Activated CD8-positive, alpha-beta memory T cell treated with anti-CD3 and anti-CD28 coated beads for 36 hours (primary cell): Measurements from ENCODE around the gene EIF3J. TPM values are rescaled to one million over a fixed set of nuclear protein-coding genes. Genes with fewer than 3 reads are reported as not detected.

Source experiments
- CTCF ChIA-PET: fragments of 350-600 bp; sonication (Branson Sonifier 250); formaldehyde crosslinking; loops from one replicate; lab custom pipeline; 2021; ENCODE audit warnings: antibody characterized with exemption; lab: Charles Lee
- POLR2A ChIA-PET: fragments of 350-600 bp; sonication (Branson Sonifier 250); formaldehyde crosslinking; loops from one replicate; lab custom pipeline; 2021; ENCODE audit warnings: antibody characterized with exemption; lab: Charles Lee
- total RNA-seq, 2 experiments: library from RNA; stranded (reverse); gene quantifications; one replicate each; pipeline ENCODE4 v1.2.3, GENCODE V29; 2021

Gene EIF3J
- total RNA-seq, 2 experiments from 2014 or later = 174 to 176 TPM

DNA sequence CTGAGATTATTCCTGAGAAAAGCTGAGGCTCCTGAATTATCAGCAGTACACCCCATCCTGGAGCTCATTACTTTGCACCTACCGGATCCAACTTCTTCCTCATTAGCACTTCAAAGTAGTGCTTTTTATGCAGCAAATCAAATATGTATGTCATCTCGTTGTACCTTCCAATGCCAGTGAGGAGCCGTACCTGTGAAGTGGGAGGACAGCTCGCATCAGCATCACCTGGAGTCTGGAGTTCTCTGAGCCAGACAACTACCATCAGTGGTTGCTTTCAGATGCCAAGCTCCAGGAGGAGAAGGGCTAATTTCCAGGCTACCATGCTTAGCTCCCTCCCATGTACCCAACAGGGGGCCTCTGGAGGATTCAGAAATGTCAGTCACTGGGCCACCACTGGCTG is 32.4 kb downstream of the EIF3J start:
- CTCF ChIA-PET = interaction anchor here (2.3 kb wide), 1 partner anchor 9 kb away, joined by 10 read pairs; no protein-coding TSS in a partner anchor
- POLR2A ChIA-PET = interaction anchor here (0.7 kb wide), 1 partner anchor 16 kb away, joined by 3 read pairs; no protein-coding TSS in a partner anchor

DNA sequence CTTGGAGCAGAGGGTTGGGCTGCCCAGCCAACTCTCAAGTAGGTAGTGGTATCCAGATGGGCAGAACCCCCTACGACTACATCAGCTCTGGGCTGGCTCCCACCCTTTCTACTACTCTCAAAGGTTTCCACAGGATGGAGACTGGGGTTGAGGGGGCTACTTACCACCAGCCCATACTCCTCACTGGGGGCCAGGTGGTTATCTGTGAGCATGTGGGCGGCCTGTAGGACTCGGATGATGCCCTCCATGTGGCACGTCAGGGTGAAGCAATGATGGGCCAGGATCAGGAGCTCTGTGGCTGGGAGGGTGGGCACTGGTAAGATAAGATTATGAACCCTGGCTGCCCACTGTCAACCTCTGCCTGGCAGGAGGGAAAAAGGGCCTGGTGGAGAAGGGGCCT is 33.4 kb downstream of the EIF3J start:
- ChIA-PET POLR2A (no interaction called here), CTCF (interaction anchor here (2.3 kb wide), 1 partner anchor 8 kb away, joined by 10 read pairs; no protein-coding TSS in a partner anchor)

- POLR2A ChIA-PET = no interaction called here
- CTCF ChIA-PET = no interaction called here
Measured at GRCh38 chr15:44573386-44573785, 36.4 kb downstream of the EIF3J start.

GRCh38 chr15:44574734-44575133 is 37.8 kb downstream of the EIF3J start:
- ChIA-PET CTCF (interaction anchor here (1.2 to 1.7 kb wide), 2 partner anchors 12 to 17 kb away, joined by 3 to 4 read pairs; no protein-coding TSS in a partner anchor), POLR2A (interaction anchor here (0.7 kb wide), 1 partner anchor 573 kb away, joined by 6 read pairs; no protein-coding TSS in a partner anchor)

GRCh38 chr15:44580105-44580504 is 43.2 kb downstream of the EIF3J start:
- POLR2A ChIA-PET = no interaction called here
- CTCF ChIA-PET = interaction anchor here (0.9 to 4.3 kb wide), 5 partner anchors 9 to 272 kb away, joined by 3 to 28 read pairs (median 3); partner anchors contain the start of gene TRIM69

- ChIA-PET POLR2A (no interaction called here), CTCF (interaction anchor here (0.5 to 3.8 kb wide), 9 partner anchors 9 to 338 kb away, joined by 3 to 27 read pairs (median 4); partner anchors contain the start of genes SPG11 and TRIM69)
Measured at GRCh38 chr15:44584162-44584749, 47.3 kb downstream of the EIF3J start.

GRCh38 chr15:44585633-44586032 is 48.7 kb downstream of the EIF3J start:
- ChIA-PET CTCF (interaction anchor here (0.6 to 3.8 kb wide), 3 partner anchors 28 to 533 kb away, joined by 3 to 27 read pairs (median 3); partner anchors contain the start of gene TRIM69), POLR2A (interaction anchor here (0.6 kb wide), 1 partner anchor 16 kb away, joined by 3 read pairs; no protein-coding TSS in a partner anchor)

GRCh38 chr15:44588541-44588940 is 51.6 kb downstream of the EIF3J start:
- CTCF ChIA-PET = interaction anchor here (0.6 to 1.8 kb wide), 2 partner anchors 10 to 184 kb away, joined by 3 to 7 read pairs; no protein-coding TSS in a partner anchor
- POLR2A ChIA-PET = no interaction called here

- ChIA-PET POLR2A (no interaction called here), CTCF (interaction anchor here (0.7 to 1.8 kb wide), 2 partner anchors 14 to 22 kb away, joined by 3 to 10 read pairs; no protein-coding TSS in a partner anchor)
Measured at GRCh38 chr15:44591326-44591725, 54.4 kb downstream of the EIF3J start.

- ChIA-PET CTCF (interaction anchor here (0.6 to 1.8 kb wide), 8 partner anchors 9 to 329 kb away, joined by 3 to 13 read pairs (median 3); partner anchors contain the start of gene TRIM69), POLR2A (no interaction called here)
Measured at GRCh38 chr15:44593042-44593736, 56.2 kb downstream of the EIF3J start.

DNA sequence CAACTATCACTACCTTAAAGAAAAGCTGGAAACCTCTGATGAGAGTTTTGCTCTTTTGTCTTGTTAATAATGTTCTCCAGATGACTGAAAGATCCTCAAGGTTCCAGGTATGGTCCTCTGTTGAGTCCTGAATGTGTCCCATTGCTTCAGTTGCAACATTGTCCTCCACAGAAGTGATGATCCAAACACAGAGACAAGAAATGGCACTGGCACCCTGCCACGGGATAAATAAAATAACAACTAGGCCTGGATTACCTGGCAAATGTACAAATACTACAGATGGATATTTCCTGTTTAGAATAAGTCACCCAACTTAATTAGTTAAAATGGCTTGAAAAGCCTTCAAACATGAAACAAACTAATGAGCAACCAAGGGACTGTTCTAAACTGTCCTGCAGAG is 58.3 kb downstream of the EIF3J start:
- CTCF ChIA-PET = no interaction called here
- POLR2A ChIA-PET = no interaction called here

GRCh38 chr15:44595656-44596510 is 58.9 kb downstream of the EIF3J start:
- ChIA-PET POLR2A (no interaction called here), CTCF (interaction anchor here (0.8 kb wide), 1 partner anchor 68 kb away, joined by 3 read pairs; the partner anchor contains the start of gene SPG11)

DNA sequence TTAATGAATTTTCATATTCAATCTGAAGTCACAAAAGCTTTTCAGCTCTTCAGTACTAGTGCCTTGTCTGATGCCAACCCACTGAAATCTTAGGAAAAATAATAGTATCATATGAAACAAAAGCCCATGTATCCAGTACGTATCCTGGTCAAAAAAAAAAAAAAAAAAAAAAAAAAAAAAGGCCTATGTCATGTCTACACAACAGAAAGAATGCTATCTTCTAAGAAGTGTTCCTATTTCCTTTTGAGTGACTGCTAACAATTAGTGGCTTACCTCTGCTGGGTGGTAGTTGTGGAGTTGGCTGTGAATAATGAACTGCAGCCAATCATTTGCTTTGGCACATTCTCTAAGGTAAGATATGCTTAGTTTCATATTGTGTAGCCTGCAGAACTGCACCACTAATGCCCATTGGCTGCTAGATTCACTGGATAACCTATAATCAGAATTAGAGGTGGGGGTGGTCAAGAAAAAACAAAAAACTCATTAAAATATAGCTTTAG is 59.6 kb downstream of the EIF3J start:
- ChIA-PET CTCF (interaction anchor here (0.7 to 0.8 kb wide), 2 partner anchors 54 to 67 kb away, joined by 3 read pairs; partner anchors contain the start of gene SPG11), POLR2A (no interaction called here)

DNA sequence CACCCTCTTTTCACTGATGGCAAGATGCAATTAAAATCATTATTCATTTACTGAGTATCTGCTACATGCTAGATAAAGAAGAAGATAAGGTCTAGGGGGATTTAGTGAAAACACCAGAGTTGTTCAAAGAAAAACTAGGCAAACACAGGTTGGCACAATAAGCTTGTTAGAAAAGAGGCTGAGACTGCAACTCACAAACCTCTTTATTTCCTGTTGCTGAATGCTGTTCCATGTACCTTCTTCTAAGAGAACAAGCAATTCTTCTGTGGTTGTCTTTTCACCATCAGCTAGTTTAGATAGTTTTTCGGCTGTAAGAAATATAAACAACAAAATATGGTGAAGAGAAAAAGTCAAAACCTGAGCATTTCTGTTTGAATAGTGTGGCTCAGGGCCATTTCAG is 61.1 kb downstream of the EIF3J start:
- ChIA-PET POLR2A (no interaction called here), CTCF (interaction anchor here (1.0 to 1.6 kb wide), 2 partner anchors 20 to 139 kb away, joined by 3 to 5 read pairs; no protein-coding TSS in a partner anchor)

DNA sequence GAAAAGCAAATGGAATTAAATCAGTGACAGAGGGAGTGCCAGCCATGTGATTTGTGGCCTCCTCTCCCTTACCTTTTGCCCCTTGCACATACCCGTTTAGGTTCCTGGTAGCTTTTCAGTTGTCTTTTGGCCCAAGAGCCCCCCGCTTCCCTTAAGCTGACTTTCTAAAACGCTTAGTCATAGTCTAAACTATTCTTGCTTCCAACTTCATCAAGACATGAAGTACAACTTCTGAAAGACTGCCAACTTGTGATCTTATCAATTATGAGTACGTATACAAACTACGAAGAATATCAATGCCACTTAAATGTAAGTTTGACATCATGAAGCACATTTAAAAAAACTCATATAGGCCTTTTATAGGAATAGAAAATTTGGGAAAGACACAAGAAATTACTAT is 61.9 kb downstream of the EIF3J start:
- ChIA-PET CTCF (interaction anchor here (1.2 to 1.6 kb wide), 2 partner anchors 10 to 20 kb away, joined by 5 read pairs; no protein-coding TSS in a partner anchor), POLR2A (no interaction called here)

DNA sequence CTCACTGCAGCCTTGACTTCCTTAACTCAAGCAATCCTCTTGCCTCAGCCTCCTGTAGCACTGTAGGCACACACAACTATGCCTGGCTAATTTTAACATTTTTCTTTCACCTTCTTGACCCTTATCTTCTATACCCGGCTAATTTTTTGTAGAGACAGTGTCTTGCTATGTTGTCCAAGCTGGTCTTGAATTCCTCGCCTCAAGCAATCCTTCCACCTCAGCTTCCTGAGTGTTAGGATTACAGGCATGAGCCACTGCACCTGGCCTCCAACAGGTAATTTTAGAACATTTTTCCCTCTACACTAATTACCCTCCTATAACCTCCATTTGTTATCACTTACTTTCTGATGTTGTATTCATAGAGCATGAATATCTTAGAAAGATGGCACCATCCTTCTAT is 66.2 kb downstream of the EIF3J start:
- CTCF ChIA-PET = interaction anchor here (1.0 kb wide), 1 partner anchor 135 kb away, joined by 3 read pairs; no protein-coding TSS in a partner anchor
- POLR2A ChIA-PET = interaction anchor here (0.5 kb wide), 1 partner anchor 40 kb away, joined by 3 read pairs; no protein-coding TSS in a partner anchor

DNA sequence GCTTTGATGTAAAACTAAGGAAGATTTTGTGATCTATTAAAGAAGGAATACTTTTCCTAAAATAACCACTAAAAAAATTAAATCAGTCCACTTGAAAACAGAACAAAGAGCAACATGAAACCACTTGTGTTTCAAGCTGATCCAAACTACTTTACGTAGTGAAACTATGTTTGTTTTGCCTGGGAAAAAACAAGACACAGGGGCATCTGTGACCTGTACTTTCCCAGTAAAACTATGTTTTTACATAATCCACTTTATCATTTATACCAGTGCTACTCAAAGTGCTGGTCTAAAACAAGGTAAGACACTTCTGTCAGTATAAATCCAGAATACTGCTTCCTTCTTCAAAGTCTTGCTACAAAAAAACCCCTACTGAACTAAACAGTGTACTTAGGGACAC is 69.8 kb downstream of the EIF3J start:
- ChIA-PET CTCF (interaction anchor here (1.1 kb wide), 1 partner anchor 28 kb away, joined by 3 read pairs; no protein-coding TSS in a partner anchor), POLR2A (no interaction called here)
